Measurements from ENCODE around the gene ELAVL4.

Gene ELAVL4

DNA sequence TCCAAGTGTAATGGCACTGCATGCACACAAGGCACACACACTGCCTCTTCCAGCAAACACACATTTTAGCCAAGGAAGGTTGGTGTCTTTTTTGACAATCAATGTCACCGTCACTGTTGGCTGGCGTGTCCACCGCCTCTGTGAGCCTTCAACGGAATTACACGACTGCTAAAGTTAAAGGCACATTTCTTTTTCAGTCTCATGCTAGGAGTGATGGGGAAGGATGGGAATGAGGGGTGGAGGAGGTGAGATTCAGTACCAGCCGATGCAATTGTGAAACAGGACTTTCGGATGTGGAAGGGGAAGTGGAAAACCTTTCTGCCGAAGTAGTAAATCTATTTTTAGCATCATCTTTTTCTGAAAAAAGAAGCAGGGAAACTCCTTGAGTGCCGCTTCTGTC is 1.4 kb downstream of the ELAVL4 start:
- no peak for DNase-seq (ENCODE audit: low read depth)
- H3K4me3 ChIP-seq (ENCODE audit: low read depth, low read length), result no peak overlapping the region
- in situ Hi-C loops (cut with HindIII; ENCODE audit: low sequenced_read_pairs), result no loop called here
- TF ChIP-seq, protein P1, sequence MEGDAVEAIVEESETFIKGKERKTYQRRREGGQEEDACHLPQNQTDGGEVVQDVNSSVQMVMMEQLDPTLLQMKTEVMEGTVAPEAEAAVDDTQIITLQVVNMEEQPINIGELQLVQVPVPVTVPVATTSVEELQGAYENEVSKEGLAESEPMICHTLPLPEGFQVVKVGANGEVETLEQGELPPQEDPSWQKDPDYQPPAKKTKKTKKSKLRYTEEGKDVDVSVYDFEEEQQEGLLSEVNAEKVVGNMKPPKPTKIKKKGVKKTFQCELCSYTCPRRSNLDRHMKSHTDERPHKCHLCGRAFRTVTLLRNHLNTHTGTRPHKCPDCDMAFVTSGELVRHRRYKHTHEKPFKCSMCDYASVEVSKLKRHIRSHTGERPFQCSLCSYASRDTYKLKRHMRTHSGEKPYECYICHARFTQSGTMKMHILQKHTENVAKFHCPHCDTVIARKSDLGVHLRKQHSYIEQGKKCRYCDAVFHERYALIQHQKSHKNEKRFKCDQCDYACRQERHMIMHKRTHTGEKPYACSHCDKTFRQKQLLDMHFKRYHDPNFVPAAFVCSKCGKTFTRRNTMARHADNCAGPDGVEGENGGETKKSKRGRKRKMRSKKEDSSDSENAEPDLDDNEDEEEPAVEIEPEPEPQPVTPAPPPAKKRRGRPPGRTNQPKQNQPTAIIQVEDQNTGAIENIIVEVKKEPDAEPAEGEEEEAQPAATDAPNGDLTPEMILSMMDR (IDR thresholded peaks at IDR 0.05; ENCODE audit: low read depth, low read length, missing control alignments), result no peak

DNA sequence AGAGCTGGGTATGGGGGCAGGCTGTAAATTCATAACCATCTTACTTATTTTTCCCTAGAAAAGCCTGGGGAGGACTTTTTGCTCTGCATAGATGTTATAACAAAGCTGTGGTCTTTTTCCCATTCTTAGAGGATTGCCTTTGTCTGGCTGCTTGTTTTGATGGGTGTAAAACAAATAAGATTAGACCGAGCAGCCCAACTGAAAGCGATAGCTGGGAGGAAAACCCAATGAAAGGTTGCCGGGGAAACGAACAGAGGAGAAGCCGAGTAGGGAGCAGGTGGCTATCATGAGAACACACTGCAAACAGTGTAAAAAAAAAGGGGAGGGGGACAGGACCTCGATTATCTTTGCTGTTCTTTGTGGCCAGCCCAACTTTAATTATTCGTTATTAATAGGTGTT is 1.9 kb downstream of the ELAVL4 start:
- in situ Hi-C loops (cut with HindIII; ENCODE audit: low sequenced_read_pairs), result no loop called here

DNA sequence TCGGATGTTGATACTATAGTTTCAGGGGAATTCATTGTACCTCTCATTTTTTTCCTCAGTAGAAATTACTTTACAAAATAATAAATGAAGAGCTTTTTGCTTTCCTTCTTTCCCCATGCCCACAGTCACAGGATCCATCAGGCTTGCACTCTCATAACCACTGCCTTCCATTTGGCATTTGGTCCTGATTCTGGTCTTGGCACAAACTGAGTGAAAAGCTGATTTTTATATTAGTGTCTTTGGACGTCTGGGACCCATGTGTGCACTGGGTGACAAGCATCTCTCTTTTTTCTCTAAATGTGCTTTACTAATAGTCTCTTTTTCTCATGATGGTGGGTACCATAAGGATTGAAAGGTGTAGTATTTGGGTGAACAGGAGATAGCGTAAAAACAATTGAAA is 2.8 kb downstream of the ELAVL4 start:
- DNase-seq (ENCODE audit: low read depth), result no peak
- H3K4me3 ChIP-seq (ENCODE audit: low read depth, low read length), result no peak overlapping the region
- TF ChIP-seq, protein P1 (IDR thresholded peaks at IDR 0.05; ENCODE audit: low read depth, low read length, missing control alignments), result no peak
- in situ Hi-C loops (cut with HindIII; ENCODE audit: low sequenced_read_pairs), result no loop called here

More for the DNA sequence above, 1.9 kb downstream of the ELAVL4 start:
- TF ChIP-seq, protein P1 (IDR thresholded peaks at IDR 0.05; ENCODE audit: low read depth, low read length, missing control alignments), result no peak
- no peak for DNase-seq (ENCODE audit: low read depth)
- no peak overlapping the region for H3K4me3 ChIP-seq (ENCODE audit: low read depth, low read length)

DNA sequence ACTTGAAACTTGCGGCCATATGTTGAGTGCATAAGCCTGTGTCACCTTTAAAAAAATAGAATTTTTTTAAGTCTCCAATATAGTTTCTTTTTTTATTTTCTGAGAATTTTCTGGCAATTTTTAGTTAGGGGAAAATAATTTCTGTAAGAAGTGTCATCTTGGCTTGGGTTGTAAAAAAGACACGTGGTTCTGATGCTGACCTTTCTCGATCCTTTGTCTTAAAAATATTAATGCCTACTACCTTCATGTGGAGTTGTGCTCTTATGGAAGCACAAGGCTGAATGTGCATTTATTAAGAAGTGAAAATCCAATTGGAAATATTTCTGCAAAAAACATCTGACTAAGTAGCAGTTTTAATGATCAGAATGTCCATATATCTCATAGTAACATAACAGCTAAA is 3.5 kb downstream of the ELAVL4 start:
- in situ Hi-C loops (cut with HindIII; ENCODE audit: low sequenced_read_pairs), result no loop called here
- no peak overlapping the region for H3K4me3 ChIP-seq (ENCODE audit: low read depth, low read length)
- no peak for DNase-seq (ENCODE audit: low read depth)
- TF ChIP-seq, protein P1 (IDR thresholded peaks at IDR 0.05; ENCODE audit: low read depth, low read length, missing control alignments), result no peak

DNA sequence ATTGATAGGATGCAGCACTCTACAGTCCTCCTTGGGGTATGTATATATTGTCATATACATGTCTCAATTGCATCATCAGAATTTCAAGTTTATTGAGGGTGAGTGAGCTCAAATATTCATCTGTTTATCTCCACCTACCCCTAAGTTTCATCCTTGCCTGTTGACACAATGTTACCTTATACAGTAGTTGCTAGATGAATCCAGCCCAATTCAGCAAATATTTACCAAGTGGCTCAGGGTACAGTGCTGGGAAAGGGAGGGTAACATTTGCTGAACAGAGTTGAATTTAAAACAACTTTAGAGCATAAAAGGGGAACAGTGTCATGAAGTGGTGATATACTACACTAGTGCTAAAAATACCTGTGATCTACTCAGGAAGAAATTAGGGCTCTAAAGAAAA is 14.4 kb downstream of the ELAVL4 start:
- DNase-seq (ENCODE audit: low read depth), result no peak
- TF ChIP-seq, protein P1 (IDR thresholded peaks at IDR 0.05; ENCODE audit: low read depth, low read length, missing control alignments), result no peak
- H3K4me3 ChIP-seq (ENCODE audit: low read depth, low read length), result no peak overlapping the region

DNA sequence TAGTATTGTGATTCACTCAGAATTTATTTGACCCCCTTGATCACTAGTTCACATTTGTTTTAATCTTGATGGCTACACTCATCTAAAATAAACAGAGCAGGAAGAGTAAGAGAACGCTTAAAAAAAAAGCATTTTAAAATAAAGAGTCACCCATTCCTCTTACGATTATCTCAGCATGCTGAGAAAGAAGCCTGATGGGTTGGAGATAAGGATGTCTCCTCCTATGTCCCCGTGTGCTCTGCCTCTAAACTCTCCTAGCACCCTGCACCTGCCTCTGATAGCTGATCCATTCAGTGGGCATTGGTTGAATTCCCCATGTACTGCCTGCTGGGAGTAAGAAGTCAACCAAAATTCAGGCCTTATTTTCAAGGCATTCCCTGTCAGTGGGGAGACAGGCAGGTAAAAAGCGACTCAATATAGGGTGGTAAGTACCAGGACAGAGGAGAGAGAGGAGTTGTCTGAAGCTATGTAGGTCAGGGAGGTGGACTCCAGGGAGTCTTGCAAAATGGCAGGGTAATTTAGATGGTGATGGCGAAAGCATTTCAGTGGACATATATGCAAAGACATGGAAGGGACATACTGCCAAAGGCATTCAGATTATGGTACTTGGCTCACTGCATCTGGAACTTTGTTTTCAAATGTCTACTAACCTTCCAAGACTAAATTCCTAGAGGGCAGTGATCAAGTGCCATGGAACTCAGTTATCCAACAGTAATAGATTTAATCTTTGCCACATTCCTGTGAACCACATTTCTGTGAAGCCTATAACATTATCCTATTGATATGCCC is 18.4 kb downstream of the ELAVL4 start:
- H3K4me3 ChIP-seq (ENCODE audit: low read depth, low read length), result no peak overlapping the region
- in situ Hi-C loops (cut with HindIII; ENCODE audit: low sequenced_read_pairs), result no loop called here
- DNase-seq (ENCODE audit: low read depth), result no peak
- TF ChIP-seq, protein P1 (IDR thresholded peaks at IDR 0.05; ENCODE audit: low read depth, low read length, missing control alignments), result no peak

More for the DNA sequence above, 14.4 kb downstream of the ELAVL4 start:
- in situ Hi-C loops (cut with HindIII; ENCODE audit: low sequenced_read_pairs), result no loop called here

Measured in astrocyte of the cerebellum (primary cell).